HG03354 (cell line): ENCODE measurements around the gene OBSL1.

Experiments used
- ATAC-seq: cut with Tn5 transposase; IDR thresholded peaks from one replicate; pipeline ENCODE4 v1.9.1; 2021; ENCODE audit warnings: mild to moderate bottlenecking; ENCODE audit not compliant: unreplicated experiment, poor library complexity, severe bottlenecking

The OBSL1 gene

GRCh38 chr2:219597552-219598307 is 26.4 kb upstream of the OBSL1 start, which contains the start of gene STK11IP:
Gene STK11IP (plus strand): TSS chr2:219597857. CDS start chr2:219598120, 263 bp downstream.
- ATAC-seq, result peak; percentile 93

GRCh38 chr2:219596954-219597551 is 25.7 kb upstream of the OBSL1 start:
- ATAC-seq, result peak; percentile 1

- no peak for ATAC-seq
These were observed 23.9 kb upstream of the OBSL1 start for GRCh38 chr2:219595256-219595655.

GRCh38 chr2:219593154-219593553 is 21.8 kb upstream of the OBSL1 start:
- ATAC-seq, result no peak

- ATAC-seq, result no peak
These were observed 21.4 kb upstream of the OBSL1 start for GRCh38 chr2:219592736-219593135.

- ATAC-seq, result no peak
These were observed 19.8 kb upstream of the OBSL1 start for GRCh38 chr2:219591091-219591490.

GRCh38 chr2:219581346-219581745 is 10.0 kb upstream of the OBSL1 start:
- ATAC-seq, result no peak

- no peak for ATAC-seq
These were observed 7.7 kb upstream of the OBSL1 start for GRCh38 chr2:219578811-219579613.

GRCh38 chr2:219576505-219577388 is 5.4 kb upstream of the OBSL1 start:
- ATAC-seq, result no peak

- no peak for ATAC-seq
These were observed 4.5 kb upstream of the OBSL1 start for GRCh38 chr2:219575566-219576504.

GRCh38 chr2:219574484-219575311 is 3.4 kb upstream of the OBSL1 start:
- ATAC-seq, result no peak

- ATAC-seq, result no peak
These were observed 1.8 kb upstream of the OBSL1 start for GRCh38 chr2:219573166-219573565.

GRCh38 chr2:219572237-219573001 is 1.1 kb upstream of the OBSL1 start, which contains the start of gene INHA:
Gene INHA (plus strand): TSS chr2:219572310. CDS start chr2:219572375, 65 bp downstream.
- no peak for ATAC-seq

- ATAC-seq, result no peak
These were observed 422 bp downstream of the OBSL1 start for GRCh38 chr2:219570924-219571310.

GRCh38 chr2:219570194-219570923 is 980 bp downstream of the OBSL1 start:
- ATAC-seq, result no peak

GRCh38 chr2:219569635-219570034 is 1.7 kb downstream of the OBSL1 start:
- no peak for ATAC-seq
